ENCODE data around the gene MAP3K5.
A peak's percentile ranks its signal among the peaks of the same experiment; 100 is the strongest.

The MAP3K5 gene

DNA sequence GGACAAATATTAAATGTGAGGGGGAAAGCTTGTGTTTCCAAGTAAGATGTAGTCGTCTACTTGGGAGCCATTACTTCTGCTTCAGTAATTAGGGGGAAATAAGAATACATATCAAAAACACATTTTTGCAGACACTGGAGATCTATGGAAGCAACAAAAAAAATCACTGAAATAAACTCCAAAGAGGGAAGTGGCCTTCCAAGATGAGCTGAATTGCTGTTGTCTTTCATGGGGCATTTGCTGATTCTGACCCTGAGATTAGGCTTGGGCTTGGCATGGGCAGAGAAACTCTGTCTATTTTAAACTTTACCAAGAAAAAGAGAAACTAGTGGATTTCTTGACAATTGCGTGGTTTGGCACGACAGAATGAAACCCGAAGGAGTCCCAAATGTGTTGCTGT, 120.1 kb downstream of the MAP3K5 start:
- no peak for DNase-seq

DNA sequence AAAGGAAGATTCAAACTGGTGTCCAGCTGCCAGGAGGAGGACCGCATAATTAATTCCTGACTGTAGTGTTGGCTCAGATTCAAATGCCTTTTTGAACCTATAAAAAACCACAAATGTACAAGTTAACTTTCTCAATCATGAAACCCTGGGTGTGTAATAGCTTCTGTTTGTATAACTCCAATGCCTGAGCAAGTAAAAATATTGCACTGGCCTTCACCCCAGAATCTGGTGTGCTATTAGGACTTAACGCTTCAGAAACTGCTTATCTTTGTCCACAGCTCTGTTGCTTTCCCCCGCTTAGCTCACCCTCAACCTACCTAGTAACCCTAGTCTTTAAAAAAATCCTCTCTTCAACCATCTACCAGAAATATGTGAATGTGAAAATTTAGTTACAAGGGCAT, 123.0 kb downstream of the MAP3K5 start:
- DNase-seq, result no peak

DNA sequence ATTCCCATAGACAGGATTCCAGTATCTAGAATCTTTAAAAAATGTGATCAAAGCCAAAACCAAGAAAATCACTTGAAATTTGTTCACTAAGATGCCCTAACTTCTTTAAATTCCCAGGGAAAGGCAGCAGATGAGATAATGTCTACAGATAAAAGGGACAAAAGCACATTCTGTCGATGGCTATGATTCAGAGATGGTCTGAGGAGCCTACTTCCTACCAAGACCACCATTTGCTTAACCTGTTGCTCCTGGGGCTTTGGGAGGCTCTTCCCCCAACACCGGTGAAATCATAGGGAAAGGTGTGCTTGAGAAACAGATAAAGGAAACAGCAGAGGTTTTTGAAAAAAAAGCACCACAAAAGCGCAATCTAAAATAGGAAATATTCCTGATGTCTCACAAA, 123.7 kb downstream of the MAP3K5 start:
- DNase-seq, result no peak

DNA sequence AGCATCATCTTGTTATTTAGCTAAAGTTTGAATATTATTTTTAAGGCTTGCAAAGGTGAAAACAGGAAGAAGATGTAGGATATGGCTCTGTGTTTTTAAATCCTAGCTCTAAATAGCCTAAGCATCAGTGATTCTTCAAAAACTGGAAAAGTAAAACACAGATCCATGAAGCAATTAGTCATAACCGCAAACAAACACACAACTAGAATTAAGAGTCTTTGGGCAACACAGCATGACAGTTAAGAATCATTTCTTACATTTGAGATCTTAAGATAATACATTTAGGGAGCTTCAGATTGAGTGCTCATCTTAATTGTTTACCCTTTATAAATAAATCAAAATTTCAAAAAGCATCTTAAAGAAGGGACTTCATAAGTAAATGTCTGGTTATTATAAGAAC, 126.2 kb downstream of the MAP3K5 start:
- DNase-seq, result no peak

DNA sequence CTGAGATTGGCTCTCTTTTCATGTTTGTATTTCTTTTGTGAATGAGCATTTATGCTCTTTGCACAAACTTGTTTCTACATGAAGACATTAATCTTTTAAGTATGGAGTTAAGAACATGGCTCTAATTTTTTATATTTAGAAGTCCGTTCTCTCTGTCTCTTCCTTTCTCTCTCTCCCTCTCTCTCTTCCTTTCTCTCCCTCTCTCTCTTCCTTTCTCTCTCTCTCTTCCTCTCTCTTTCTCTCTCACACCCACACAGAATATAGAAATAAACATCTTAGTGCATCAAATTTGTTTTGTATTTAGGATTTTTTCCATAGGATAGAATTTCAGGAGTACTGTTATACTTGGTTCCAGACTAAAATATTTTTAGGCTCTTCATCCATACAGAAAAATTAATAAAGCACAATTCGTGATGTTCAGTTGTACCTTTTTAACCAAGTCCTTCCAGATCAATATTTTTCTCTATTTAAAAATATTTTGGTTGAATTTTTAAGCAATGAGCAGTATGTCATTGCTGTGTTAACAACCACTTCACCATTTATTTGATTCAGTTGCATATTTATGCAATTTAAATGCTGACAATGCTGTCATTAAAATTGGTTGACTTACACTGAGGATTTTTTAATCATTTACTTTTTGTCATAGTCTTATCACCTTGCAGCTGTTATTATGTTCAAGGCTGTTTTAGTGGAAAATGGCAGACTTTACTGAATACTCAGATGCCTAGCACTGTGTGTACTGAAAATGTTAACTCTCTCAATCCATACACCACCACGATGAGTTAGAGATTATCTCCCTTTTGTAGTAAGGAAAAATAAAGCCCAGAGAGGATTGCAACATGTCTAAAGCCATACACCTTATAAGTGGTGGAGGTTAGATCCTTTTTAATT, 129.7 kb downstream of the MAP3K5 start:
- DNase-seq, result no peak

DNA sequence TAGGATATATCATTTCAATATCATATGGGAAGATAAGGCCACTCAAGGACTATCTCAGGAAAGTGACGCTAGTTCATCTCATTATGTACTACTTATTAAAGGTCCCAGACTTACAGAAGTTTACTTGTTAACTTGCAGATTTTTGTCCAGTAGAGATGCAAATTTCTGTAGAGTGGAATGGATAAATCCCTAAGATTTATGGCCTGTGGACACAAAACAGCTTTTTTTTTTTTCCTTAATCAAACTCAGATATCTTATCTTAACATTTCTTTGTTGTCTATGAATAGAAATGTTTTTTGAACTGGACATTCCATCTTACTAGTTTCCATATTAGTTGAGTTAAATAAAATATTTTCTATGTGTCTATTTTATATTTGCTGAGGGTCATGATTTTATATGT, 131.6 kb downstream of the MAP3K5 start:
- no peak for DNase-seq

DNA sequence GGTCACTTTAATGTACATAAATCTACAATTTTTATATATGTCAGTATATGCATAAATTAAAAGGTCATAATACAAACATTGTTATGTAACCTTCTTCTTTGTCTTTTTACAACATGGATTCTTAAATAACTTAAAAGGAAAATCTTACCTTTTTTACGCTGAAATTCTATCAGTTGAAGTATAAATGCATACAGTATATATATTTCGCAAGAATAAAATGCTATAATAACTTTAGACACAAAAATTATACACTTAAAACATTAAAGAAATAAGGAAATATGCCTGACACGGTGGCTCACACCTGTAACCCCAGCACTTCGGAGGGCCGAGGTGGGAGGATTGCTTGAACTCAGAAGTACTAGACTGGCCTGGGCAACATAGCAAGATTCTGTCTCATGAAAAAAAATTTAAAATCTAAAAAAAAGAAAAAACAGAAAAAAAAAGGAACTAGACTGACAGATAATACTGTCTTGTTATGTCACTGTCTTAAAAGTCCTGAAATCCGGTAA, 132.2 kb downstream of the MAP3K5 start:
- DNase-seq, result no peak

DNA sequence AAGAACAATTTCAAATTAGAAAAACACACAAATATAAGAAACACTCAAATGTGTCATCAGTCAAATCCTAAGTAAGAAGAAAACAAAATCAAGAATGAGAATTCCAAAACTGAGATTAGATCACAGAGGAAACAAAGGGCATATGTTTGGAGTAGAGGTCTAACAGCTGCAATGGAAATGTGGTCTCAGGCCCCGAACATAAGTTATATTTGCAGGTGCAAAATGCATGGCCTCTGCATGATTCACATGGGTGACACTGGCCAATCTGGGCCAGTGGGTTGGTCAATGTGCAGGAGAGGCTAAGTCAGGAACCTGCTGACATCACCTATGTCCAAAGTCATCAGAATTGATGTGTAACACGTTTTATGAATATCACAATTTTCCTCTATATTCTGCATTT, 133.6 kb downstream of the MAP3K5 start:
- no peak for DNase-seq

DNA sequence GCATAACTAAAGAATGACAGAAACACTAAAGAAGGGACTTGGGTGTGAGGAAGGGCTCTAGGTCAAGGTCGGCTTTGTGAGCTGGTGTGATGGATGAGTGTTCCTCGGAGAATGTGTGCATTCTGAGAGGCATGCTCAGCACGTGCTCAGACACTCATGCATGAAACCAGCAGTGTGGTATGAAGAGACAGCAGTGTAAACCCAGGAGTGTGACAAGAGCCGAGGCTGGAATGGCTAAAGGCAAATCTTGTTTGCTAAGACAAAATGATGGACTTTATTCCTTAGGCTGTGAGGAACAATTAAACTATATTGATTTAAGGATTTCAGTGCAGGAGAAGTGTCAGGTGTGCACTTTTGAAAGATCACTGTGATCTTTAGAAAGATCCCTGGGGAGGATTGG, 134.6 kb downstream of the MAP3K5 start:
- DNase-seq, result no peak

DNA sequence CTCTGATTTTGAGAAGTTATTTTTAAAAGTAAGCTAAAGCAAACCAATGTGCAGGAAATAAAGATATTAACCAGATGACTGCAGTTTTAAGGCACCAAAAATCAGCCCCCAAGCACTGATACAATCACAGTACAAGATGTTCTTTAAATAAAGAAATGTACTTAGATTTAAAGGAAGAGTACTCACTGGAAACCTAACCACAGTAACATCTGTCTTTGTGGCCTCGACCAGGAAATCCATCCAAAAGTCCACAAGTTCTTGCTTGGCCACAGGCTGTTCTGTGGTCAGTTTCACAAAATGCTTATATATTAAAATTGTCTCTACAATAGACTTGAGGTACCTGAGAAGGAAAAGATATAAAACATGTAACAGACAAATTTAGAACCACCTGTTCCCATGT, 136.2 kb downstream of the MAP3K5 start:
- DNase-seq, result no peak

DNA sequence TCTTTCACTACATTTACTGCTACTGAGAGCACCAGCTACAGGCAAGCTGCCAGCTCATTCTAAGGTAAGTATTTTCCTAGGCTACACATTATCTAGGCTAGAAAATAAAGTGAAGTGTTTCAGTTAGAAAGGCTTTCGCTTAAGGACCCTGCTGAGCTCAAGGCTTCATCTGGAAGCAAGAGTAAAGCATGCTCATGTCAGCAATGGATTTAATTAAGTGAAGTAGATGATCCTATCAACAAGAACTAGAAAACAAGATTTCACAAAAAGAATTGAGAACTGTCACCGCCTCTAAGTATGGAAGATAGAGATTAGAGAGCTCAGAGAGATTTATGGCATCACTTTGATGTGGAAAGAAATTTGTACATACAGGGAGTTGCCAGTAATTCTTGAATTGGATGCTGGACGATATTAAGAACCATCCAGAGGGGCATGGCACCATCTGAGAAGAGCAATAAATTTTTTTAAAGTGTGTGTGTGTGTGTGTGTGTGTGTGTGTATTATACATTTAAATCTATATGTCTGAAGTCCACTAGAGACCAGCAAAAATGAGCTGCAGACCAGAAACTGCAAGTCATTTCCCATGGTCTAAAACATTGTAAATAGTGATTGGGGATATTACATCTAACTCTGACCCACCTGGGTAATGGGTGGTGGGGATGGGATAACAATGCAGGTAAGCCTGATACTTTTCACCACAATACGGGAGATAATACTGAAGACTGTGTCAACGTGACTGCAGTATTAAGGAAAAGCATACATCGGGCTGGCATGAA, 136.8 kb downstream of the MAP3K5 start:
- no peak for DNase-seq

DNA sequence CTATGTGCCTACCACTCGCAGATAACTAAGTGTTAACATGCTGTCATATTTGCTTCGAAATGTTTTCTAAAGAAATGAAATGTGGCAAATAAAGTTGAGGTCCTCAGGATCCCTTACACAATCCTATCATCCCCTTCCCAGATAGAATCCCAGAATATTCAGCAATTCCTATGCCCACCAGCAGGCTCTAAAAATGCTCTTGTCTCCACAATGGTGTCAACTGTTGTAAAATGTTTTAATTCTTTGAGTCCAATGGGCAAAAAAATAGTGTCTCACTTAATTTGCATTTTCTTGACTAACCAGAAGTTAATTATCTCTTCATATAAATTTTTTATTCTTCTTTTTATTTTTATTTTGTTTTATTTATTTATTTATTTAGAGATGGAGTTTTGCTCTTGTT, 138.2 kb downstream of the MAP3K5 start:
- DNase-seq, result no peak

DNA sequence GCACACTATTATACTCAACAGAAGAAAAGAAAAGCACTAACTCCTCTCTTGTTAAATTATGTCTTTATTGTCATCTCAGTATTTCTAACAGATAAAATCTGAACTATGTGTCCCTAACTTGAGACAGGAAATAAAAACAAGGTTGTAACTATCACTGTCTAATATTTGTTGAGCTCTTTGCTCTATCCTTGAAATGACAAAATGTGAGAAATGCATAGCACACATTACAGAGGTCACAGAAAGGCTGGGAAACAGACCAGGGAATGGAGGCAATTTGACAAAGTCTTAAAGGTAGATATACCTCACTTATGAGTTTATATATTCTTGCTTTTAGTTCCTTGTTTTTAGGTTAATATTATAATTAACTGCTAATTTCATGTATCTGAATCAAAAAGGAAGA, 139.6 kb downstream of the MAP3K5 start:
- DNase-seq, result no peak

DNA sequence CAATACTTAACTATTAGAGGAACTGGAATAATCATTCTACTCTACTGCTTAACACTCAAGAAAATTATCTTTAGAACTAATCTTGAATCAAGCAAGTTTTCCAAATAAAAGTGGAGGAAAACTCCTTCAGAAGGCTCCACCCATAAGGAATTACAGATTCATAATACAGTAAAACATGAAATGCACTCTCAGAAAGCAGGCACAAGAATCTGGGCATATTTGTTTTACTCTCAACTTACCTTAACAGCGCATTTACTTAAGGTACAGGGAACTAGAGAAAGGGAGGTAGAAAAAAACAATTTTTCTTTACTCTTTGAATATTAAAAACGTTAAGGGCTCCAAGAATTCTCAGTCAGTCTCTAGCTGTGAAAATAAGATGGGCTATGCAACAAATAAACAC, 140.3 kb downstream of the MAP3K5 start:
- DNase-seq, result no peak

DNA sequence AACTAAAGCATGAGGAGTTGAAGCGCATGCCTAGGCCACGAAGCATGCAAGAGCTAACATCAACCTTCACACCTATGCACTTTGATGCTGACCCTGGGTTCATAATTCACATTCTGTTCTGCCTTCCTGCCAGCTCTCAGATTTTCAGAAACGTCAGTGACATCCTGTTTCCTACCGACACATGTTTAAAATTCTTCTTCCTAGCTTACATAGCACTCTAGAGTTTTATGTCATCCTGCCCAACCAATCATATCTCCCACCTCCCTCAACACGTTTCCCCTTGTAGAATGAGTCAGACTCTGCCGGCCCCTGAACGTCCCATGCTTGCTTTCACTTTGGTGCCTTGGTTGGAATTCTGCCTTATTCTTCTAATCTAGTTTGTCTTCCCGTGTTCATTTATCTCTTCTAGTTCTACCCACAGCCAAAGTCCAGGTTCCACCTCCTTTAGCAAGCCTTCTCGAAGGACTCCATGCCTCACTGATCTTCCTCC, 144.9 kb downstream of the MAP3K5 start:
- peak; percentile 47 to 61 for DNase-seq

DNA sequence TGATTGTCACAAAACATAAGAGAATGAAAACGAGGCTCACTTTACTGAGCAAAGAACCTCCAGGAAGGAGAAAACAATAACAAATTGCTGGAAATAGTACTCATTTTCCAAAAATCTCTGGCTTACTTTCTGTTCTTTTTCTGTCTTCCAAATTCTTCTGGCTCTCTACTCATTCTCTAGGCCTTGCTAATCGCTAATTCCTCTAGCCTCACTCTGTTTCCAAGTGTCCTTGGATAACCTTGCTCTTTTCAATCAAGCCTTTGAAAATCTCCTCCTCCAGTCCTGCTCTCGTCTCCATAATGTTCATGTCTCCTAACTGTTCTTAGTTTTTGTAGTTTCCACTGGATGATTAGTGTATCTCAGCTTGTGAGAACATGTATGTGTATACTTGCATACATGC, 145.9 kb downstream of the MAP3K5 start:
- no peak for DNase-seq

DNA sequence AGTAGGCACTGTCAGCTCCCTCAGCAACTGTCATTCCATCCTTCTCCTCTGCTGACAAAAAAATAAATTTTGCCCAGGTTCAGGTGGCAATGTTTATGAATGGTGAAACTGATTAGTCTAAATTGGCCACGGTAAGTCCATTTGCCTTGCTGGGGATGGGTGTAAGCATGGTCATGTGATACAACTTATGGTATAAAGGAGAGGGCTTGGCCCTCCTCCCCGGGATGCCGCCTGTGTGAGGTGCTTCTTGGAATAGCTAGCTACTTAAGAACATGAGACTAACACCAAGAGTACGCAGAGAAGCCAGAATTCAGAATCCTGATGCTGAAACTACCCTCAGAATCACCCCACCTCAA, 147.7 kb downstream of the MAP3K5 start:
- no peak for DNase-seq

DNA sequence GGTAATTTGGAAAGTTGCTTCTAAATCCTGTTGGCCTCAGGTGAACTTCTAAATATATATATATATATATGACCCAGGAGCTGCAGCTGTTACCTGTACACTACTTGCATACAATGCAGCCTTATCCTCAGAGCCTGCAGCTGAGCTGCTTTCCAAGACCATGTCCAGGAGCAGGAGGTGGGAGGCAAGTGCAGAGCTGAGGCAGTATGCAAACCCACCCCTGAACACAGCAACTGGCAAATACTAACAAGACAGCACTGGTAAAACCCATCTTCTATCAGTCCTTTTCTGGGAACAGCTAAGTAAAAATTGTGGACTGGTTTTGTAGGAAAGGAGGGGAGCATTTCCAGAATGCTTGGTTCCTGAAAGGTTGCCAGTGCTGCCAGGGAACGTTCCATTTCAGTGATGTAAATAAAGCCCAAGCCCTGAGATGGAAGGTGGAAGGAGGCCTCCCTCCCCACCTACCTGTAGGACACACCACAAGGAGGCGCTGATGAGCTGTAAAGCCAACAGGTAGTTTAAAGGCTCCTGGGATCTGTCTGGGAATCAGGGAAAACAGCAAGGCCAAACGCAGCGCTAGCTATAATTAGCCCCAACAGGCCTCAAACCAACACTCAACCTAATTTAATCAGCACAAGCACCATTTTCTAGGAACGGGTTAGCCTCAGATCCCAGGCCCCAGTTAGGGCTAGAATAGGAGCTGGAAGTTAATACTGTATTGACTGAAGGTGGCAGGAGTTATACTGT, 148.3 kb downstream of the MAP3K5 start:
- DNase-seq, result peak; percentile 36 to 80

DNA sequence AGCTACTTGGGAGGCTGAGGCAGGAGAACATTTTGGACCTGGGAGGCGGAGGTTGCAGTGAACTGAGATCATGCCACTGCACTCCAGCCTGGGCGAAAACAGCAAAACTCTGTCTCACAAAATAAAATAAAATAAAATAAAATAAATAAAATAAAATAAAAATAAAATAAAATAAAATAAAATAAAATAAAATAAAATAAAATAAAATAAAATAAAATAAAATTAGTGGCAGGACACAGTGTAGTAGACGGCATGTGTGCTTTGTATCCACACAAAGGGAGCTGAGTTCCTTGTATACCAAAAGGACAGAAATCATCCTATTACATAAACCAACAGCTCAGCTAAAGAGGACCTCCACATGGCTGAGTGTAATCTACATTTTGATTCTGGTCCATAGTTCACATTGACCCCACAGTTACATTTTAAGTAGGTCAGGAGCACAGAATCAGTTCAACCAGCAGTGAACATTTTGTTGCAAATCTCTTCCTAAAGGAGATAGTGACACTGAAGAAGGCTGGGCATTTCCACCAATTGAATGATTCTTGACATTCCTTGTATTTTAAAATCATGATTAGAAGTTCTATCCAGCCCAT, 150.3 kb downstream of the MAP3K5 start:
- DNase-seq, result no peak

DNA sequence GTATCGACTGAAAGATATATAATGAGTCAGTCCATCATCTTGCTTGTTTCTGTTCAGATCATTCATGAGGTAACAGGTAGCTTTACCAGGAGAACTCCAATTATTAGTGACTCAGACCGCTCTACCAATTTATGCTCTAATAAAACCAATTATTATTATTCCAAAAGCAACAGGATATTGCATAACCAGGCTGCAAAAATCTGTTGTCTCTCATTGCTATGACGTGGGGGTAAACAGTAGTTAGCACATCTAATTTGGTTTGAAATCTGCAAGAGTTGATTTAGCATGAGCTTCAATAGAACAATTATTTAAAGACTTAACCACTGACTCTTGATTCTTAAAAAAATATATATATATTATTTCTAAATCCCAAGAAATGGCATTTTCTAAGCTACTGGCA, 151.1 kb downstream of the MAP3K5 start:
- peak in 1 of 2 donors; percentile 10 for DNase-seq

DNA sequence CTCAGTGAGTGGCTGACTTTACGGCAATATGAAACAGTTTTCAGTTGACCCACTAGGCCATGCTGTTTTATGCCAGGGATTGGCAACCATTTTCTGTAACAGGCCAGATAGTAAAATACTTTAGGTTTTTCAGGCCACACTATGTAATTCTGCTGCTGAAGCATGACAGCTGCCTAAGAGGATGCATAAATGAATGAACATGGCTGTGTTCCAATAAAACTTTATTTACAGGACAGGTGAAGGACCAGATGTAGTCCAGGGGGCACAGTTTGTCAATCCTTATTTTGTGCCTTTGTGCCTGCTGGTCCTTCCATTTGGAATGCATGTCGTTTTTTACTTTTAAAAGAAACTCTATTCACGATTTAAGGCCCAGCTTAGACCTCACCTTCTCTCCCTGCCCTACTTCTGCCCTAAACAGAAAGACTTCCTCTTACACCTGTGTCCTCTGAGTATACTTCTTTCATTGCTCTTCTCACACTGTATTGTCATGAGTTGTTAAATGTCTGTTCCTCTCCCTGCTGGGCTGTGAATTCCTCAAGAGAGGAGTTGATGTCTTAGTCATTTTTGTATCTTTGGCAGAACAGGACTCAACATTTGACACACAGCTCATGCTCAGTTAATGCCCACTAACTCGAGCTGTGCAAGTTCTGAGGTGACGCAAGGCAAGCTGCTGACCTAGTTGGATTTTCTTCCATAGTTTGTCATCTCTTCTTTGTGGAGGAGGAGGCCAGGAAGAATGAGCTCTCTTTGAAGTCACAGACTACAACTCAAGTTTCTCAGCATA, 152.0 kb downstream of the MAP3K5 start:
- DNase-seq, result peak; percentile 29 to 81

DNA sequence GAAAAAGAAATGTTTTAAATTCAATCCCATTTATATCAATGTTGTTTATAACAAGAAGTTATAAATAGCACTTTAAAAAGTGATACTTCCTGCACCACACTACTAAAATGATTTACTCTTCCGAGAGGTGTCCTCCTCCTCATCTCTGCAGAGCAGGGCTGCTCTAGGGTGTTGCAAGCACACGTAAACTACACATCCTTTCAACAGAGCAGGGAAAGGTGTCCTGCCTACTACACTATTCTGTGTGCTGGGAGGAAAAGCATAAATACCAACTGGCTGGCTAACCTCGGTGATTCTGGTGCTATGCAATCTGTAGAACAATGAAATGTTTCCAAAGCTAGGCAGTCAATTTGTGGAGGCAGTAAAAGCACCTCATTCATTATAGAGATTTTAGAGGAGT, 152.6 kb downstream of the MAP3K5 start:
- no peak for DNase-seq

All from inflammatory macrophage treated with lipopolysaccharide for 1 hour (primary cell).